ENCODE measurements around the gene EEF1G. TPM values are rescaled to one million over a fixed set of nuclear protein-coding genes. Genes with fewer than 3 reads are reported as not detected.
"Not testable (repeated sequence)": the region's sequence is repeated elsewhere in the genome, so short reads cannot be mapped to it uniquely, and the experiment has no call there.

EEF1G gene
- total RNA-seq, 4 donors from 2014 or later = 1,334 to 1,814 (median 1,607) TPM

DNA sequence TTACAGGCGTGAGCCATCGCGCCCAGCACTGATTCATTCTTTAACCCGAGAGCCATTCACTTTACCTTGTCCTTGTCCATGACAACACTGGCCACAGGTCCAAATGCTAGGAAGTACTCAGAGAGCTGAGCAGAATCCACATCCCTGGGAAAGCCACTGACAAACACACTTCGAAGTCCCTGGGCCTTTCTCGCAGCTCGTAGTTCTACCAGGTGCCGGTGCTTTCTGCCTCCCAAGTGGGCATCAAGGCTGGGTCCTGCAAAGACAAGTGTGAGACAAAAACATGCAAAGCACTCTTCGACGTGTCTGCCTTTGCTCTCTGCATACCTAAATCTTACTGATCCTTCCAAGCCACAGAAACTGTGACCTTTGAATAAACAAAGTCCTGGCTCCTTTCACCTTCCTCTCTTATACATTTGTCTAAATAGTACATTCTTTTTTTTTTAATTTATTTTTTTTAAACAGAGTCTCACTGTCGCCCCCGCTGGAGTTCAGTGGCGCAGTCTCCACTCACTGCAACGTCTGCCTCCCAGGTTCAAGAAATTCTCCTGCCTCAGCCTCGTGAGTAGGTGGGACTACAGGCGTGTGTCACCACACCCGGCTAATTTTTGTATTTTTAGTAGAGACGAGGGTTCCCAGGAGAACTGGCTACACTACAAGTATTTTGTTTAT, 15.4 kb upstream of the EEF1G start:
- peaks cover 16 to 19% of the 10 kb centered on the region in 2 donors for H3K36me3 ChIP-seq
- DNase-seq = peak; percentile 53 to 59
- 47% methylated on average over 18 of the region's 18 CpGs for WGBS, 2 donors
- TF ChIP-seq CTCF (IDR thresholded peaks at IDR 0.05) (peak in 3 of 6 experiments; percentile 8 to 39 (median 36)), POLR2A (IDR thresholded peaks at IDR 0.05) (no peak)
- no peaks in the 10 kb centered on the region for H3K27me3 ChIP-seq
- no peaks in the 10 kb centered on the region for H3K9me3 ChIP-seq
- no peak overlapping the region for H3K4me3 ChIP-seq (replicated peaks in 1 of 3)
- intact Hi-C loops (cut with DNase I) = no loop called here
- H3K27ac ChIP-seq = peak overlapping the region; percentile 35 to 64 (median 63)
- peaks cover 15 to 34% of the 10 kb centered on the region in 2 donors for H3K4me1 ChIP-seq

- H3K9me3 ChIP-seq; H3K27me3 ChIP-seq; H3K27ac ChIP-seq; H3K4me3 ChIP-seq (replicated peaks in 1 of 3); intact Hi-C loops (cut with DNase I); DNase-seq: not testable (repeated sequence)
- Histone ChIP-seq H3K4me1 (peaks cover 7 to 20% of the 10 kb centered on the region in 2 donors), H3K36me3 (peaks cover 20 to 27% of the 10 kb centered on the region in 2 donors)
- 93 to 98% methylated on average over 7 of the region's 7 CpGs for WGBS, 2 donors
Observed at GRCh38 chr11:62585356-62585755, 11.7 kb upstream of the EEF1G start.

DNA sequence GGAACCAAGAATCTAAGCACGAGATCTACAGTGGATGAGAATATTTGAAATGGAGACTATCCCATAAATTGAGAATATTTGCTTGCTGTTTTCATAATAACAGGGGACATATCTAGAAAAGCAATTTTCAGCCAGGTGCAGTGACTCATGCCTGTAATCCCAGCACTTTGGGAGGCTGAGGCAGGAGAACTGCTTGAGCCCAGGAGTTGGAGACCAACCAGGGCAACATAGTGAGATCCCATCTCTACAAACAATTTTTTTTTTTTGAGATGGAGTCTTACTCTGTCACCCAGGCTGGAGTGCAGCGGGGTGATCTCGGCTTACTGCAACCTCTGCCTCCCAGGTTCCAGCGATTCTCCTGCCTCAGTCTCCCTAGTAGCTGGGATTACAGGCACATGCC, 8.0 kb upstream of the EEF1G start:
- peaks cover 28 to 36% of the 10 kb centered on the region in 2 donors for H3K36me3 ChIP-seq
- H3K27me3 ChIP-seq; H3K4me1 ChIP-seq; H3K9me3 ChIP-seq; H3K27ac ChIP-seq; DNase-seq; intact Hi-C loops (cut with DNase I); H3K4me3 ChIP-seq (replicated peaks in 1 of 3): not testable (repeated sequence)
- 93 to 96% methylated on average over 4 of the region's 4 CpGs for WGBS, 2 donors

DNA sequence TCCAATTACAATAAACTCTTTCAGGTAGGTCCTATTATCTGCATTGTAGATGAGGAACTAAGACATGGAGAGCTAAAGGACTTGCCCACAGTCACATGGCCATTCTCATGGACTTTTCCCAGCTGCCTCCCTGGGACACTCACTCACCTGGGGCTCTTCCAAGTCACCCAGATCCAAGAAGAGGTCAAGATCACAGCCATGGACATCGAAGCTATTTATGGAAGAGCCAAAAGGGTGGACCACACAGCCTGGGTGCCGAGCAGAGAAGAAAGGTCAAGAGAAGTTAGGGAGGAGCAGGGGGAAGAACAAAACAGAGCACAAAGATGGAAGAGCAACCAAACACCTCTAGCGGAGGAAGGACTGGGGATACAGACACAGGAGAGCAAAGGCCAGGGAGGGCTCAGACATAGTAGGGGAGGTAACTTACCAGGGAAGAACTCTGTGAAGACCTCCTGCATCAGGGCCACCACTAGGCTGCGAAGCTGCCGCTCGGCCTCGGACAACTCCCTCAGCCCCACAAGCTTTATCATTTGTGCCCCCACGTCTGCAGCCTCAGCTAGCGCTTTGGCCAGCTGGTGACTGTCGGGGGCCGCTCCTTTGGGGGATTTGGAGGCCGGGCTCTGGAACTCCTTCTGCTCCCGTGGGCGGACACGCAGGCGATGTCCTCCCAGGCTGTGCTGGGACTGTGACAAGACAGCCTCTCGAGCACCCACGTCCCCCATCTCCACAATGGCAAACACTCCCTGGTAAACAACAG, 7.4 kb upstream of the EEF1G start:
- DNase-seq = no peak
- Histone ChIP-seq H3K4me3 (replicated peaks in 1 of 3) (no peak overlapping the region), H3K27me3 (no peaks in the 10 kb centered on the region), H3K4me1 (peaks cover 0 to 4% of the 10 kb centered on the region in 2 donors), H3K27ac (no peak overlapping the region), H3K36me3 (peaks cover 27 to 37% of the 10 kb centered on the region in 2 donors), H3K9me3 (no peaks in the 10 kb centered on the region)
- intact Hi-C loops (cut with DNase I) = no loop called here
- 94% methylated on average over 16 to 18 of the region's 18 CpGs for WGBS, 2 donors
- TF ChIP-seq POLR2A (IDR thresholded peaks at IDR 0.05) (no peak), CTCF (IDR thresholded peaks at IDR 0.05) (no peak)

DNA sequence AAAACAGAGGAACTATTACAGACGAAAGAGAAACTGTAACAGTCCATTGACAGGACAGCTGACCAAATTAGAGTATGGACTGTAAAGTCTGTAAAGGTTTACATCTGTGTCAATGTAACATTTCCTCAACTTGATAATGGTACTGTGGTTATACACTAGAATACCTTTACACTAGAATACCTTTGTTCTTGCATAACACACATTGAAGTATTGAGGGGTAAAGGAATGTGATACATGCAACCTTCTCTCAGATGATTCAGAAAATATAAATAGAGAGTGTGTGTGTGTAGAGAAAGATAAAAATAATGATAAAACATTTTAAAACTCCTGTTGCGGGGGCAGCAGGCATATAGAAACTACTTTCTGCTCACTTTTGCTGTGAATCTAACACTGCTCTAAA, 5.6 kb upstream of the EEF1G start:
- DNase-seq = no peak
- Histone ChIP-seq H3K27me3 (no peaks in the 10 kb centered on the region), H3K9me3 (no peaks in the 10 kb centered on the region), H3K4me3 (replicated peaks in 1 of 3) (no peak overlapping the region), H3K36me3 (peaks cover 24 to 29% of the 10 kb centered on the region in 2 donors), H3K27ac (no peak overlapping the region), H3K4me1 (peaks cover 5 to 19% of the 10 kb centered on the region in 2 donors)
- no peak for TF ChIP-seq CTCF (IDR thresholded peaks at IDR 0.05)
- no peak for TF ChIP-seq POLR2A (IDR thresholded peaks at IDR 0.05)
- 91 to 93% methylated on average over 2 of the region's 2 CpGs for WGBS, 2 donors
- intact Hi-C loops (cut with DNase I) = no loop called here

DNA sequence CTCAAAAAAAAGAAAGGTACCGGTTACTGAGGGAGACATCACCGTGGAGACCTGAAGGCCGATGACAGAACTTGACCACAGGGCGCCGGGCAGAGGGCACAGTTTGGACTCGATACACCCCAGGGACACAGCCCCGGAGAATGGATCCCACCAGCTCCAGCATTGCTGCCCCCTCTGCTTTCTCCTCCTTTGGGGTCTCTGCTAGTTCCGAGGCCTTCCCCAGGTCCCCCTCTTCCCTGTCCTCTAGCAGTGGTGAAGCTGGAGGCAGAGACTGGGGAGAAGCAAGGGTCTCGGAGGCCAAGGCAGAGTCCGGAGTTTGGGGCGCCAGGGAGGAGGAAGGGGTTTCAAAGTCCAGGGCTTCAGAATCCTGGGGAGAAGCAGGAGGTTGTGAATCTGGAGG, 4.8 kb upstream of the EEF1G start:
- intact Hi-C loops (cut with DNase I) = no loop called here
- H3K27me3 ChIP-seq = no peaks in the 10 kb centered on the region
- H3K36me3 ChIP-seq = peaks cover 24 to 29% of the 10 kb centered on the region in 2 donors
- DNase-seq = no peak
- no peaks in the 10 kb centered on the region for H3K9me3 ChIP-seq
- WGBS, 2 donors = 96 to 97% methylated on average over 11 of the region's 11 CpGs
- TF ChIP-seq CTCF (IDR thresholded peaks at IDR 0.05) = no peak
- TF ChIP-seq POLR2A (IDR thresholded peaks at IDR 0.05) = no peak
- peaks cover 5 to 19% of the 10 kb centered on the region in 2 donors for H3K4me1 ChIP-seq
- peak overlapping the region in 1 of 3 donors; percentile 73 for H3K27ac ChIP-seq
- no peak overlapping the region for H3K4me3 ChIP-seq (replicated peaks in 1 of 3)
